Measurements from ENCODE around the gene ITGB1. TPM values are rescaled to one million over a fixed set of nuclear protein-coding genes. Genes with fewer than 3 reads are reported as not detected.

ITGB1 gene
- total and polyA plus RNA-seq, 2 of the 8 experiments (the other 6 are each of a cell fraction or from before 2014, with no cell fraction given) = 82.7 to 321 TPM

- TF ChIP-seq RBBP5 (IDR thresholded peaks at IDR 0.05; ENCODE audit: borderline replicate concordance, low read depth, low read length) = peak; percentile 83
- TF ChIP-seq TEAD4 (IDR thresholded peaks at IDR 0.05; ENCODE audit: low read depth, low read length) = no peak
- 0 out of 4 replicates have a peak, but pooled peaks of 1 of the 2 experiments have one; percentile 39 for TF ChIP-seq SIN3A (conservative IDR thresholded peaks at IDR 0.05 in 1 of 2, IDR thresholded peaks at IDR 0.05 in 1 of 2; ENCODE audit: low read depth in 1 of 2, low read length in 2 of 2)
Observed at GRCh38 chr10:32957341-32958084, 517 bp downstream of the ITGB1 start (continued).

Data from H1 (cell line).